Skeletal muscle tissue (tissue), 4 donors: ENCODE results near the gene KCNS1. TPM values are rescaled to one million over a fixed set of nuclear protein-coding genes. Genes with fewer than 3 reads are reported as not detected.

Source experiments
- H3K27ac ChIP-seq: one replicate; pipeline ENCODE4 v1.7.0; 2013; ENCODE audit warnings: mild to moderate bottlenecking, low read depth, low read length, inconsistent platforms
- H3K27me3 ChIP-seq, 3 donors: one replicate each; pipeline ENCODE4 v1.7.0; 2013; ENCODE audit warnings: low read length in 3 of 3; ENCODE audit not compliant: control insufficient read depth in 3 of 3, insufficient read depth in 3 of 3
- H3K36me3 ChIP-seq, 3 donors: one replicate each; pipeline ENCODE4 v1.7.0; 2013; ENCODE audit warnings: low read length in 3 of 3; ENCODE audit not compliant: control insufficient read depth in 3 of 3, insufficient read depth in 3 of 3
- H3K4me1 ChIP-seq, 3 donors: one replicate each; pipeline ENCODE4 v1.7.0; 2013; ENCODE audit warnings: low read length in 3 of 3, mild to moderate bottlenecking in 3 of 3; ENCODE audit not compliant: control insufficient read depth in 3 of 3, insufficient read depth in 3 of 3
- H3K4me3 ChIP-seq, 3 donors: one replicate each; pipeline ENCODE4 v1.7.0; 2013; ENCODE audit warnings: low read length in 3 of 3
- H3K9ac ChIP-seq, 3 donors: one replicate each; pipeline ENCODE4 v1.7.0; 2013; ENCODE audit warnings: low read length in 3 of 3, mild to moderate bottlenecking in 3 of 3, moderate library complexity in 2 of 3, low read depth in 1 of 3
- H3K9me3 ChIP-seq, 3 donors: one replicate each; pipeline ENCODE4 v1.7.0; 2013; ENCODE audit warnings: low read length in 3 of 3; ENCODE audit not compliant: control insufficient read depth in 3 of 3
- total RNA-seq: library from RNA; depleted of rRNA; stranded (reverse); fragments of >200 nt; gene quantifications from one replicate; pipeline ENCODE4 v1.2.3, GENCODE V29; 2014
- donor health status: Osteomylitis.

KCNS1 gene
- total RNA-seq, 1 donor from 2014 or later, result under 0.01 TPM

DNA sequence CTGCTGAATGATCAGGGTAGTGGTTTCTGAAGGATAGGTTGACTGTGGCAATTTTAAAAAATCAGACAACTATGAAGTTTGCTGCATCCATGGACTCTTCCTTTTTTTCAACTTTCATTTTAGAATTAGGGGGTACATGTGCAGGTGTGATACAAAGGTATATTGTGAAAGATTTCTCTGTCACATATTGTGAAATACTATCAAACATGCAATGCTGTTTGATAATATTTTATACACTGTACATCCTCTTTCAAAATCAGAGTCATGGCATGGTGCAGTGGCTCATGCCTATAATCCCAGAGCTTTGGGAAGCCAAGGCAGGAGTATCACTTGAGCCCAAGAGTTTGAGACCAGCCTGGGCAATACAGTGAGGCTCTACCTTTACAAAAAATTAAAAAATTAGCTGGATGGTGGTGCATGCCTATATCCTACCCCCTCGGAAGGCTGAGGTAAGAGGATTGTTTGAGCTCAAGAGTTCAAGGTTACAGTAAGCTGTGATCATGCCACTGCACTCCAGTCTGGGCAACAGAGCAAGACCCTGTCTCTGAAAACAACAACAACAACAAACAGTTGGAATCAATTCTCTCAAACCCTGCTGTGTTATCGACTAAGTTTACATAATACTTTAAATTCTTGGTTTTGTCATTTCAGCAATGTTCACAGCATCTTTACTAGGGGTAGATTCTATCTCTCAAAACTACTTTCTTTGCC lies 18.8 kb upstream of the KCNS1 start:
- Histone ChIP-seq H3K27me3 (peaks cover 8 to 29% (median 26%) of the 10 kb centered on the region in 3 donors), H3K4me3 (no peak overlapping the region), H3K36me3 (no peaks in the 10 kb centered on the region), H3K9ac (no peak overlapping the region), H3K4me1 (no peaks in the 10 kb centered on the region), H3K9me3 (no peaks in the 10 kb centered on the region), H3K27ac (no peak overlapping the region)

DNA sequence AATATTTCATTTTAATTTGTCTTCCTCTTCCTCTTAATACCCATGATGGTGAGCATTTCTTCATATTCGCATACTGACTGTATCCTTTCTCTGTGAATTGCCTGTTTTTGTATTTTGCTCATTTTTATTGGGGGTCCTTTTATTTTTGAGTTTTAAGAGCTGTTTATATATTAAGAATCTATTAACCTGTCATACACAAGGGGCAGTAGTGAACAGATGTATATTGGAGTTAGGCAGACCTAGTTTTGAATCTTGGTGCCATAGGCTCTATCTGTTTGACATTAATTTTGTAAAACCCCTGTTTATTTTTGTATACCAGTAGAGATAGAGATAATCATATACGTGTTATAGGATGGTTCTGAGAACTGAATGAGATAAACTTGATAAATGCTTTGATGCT lies 17.1 kb upstream of the KCNS1 start:
- H3K4me1 ChIP-seq, result no peaks in the 10 kb centered on the region
- no peak overlapping the region for H3K27ac ChIP-seq
- H3K9me3 ChIP-seq, result no peaks in the 10 kb centered on the region
- no peak overlapping the region for H3K4me3 ChIP-seq
- H3K9ac ChIP-seq, result no peak overlapping the region
- peaks cover 10 to 27% (median 23%) of the 10 kb centered on the region in 3 donors for H3K27me3 ChIP-seq
- H3K36me3 ChIP-seq, result no peaks in the 10 kb centered on the region

DNA sequence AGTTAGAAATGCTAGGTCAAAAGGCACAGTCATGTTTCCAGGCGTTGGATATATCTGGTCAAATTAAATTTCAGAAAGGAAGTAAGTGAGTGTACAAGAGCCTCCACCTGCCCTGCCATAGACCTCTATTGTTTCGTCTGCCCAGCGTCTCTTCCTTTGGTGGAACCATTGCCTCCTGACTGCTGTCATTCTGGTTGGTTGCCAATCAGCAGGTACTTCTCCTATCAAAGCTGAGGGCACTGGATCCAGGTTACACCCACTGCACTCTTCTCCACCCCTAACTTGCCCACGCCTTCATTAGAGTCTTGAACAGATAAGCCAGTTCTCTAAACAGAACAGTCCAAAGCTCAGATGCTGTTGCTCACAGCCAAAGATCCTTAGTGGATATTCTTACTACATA lies 16.7 kb upstream of the KCNS1 start:
- Histone ChIP-seq H3K4me1 (no peaks in the 10 kb centered on the region), H3K9me3 (no peaks in the 10 kb centered on the region), H3K4me3 (no peak overlapping the region), H3K27me3 (peaks cover 10 to 27% (median 23%) of the 10 kb centered on the region in 3 donors), H3K27ac (no peak overlapping the region), H3K36me3 (no peaks in the 10 kb centered on the region), H3K9ac (no peak overlapping the region)

DNA sequence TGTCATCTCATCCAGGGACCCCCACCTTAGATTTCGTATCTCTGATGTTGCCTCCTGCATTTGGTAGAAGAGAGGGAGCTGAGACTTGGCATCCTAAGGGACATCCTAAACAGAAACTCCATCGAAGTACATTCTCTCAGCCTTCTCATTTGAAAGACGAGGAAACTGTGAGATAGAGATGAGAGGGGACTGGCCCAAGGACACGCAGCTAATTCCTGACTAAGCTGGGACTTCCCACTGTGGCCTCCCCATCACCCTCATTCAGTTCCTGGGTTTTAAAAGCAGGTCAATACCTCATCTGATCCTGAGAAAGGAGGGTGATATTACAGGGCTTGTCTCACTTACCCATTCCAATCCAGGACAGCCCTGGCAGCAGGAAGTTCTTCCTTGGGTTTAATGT lies 14.9 kb upstream of the KCNS1 start:
- Histone ChIP-seq H3K9ac (no peak overlapping the region), H3K27me3 (peaks cover 10 to 37% (median 28%) of the 10 kb centered on the region in 3 donors), H3K9me3 (no peaks in the 10 kb centered on the region), H3K36me3 (no peaks in the 10 kb centered on the region), H3K27ac (no peak overlapping the region), H3K4me3 (no peak overlapping the region), H3K4me1 (no peaks in the 10 kb centered on the region)

DNA sequence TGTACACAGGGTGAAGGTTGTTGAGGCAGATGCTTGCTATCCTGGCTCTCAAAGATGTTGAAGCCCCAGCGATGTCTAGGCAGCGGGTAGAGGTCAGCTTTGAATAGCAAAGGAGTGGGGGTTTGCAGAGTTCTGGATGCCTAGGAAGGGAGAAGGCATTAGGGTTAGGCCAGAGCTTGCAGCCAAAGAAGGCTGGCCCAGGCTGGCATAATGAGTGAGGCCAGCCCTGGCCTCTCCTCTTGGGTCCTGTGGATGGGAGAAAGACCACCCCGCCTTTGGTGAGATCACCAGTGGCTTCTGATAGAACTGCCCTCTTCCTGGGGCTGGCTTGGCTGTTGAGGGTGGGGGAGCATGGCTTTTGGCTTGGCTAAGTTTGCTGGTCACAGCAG lies 14.5 kb upstream of the KCNS1 start:
- Histone ChIP-seq H3K4me1 (no peaks in the 10 kb centered on the region), H3K36me3 (no peaks in the 10 kb centered on the region), H3K9ac (no peak overlapping the region), H3K27me3 (peaks cover 12 to 41% (median 28%) of the 10 kb centered on the region in 3 donors), H3K27ac (no peak overlapping the region), H3K4me3 (no peak overlapping the region), H3K9me3 (no peaks in the 10 kb centered on the region)

DNA sequence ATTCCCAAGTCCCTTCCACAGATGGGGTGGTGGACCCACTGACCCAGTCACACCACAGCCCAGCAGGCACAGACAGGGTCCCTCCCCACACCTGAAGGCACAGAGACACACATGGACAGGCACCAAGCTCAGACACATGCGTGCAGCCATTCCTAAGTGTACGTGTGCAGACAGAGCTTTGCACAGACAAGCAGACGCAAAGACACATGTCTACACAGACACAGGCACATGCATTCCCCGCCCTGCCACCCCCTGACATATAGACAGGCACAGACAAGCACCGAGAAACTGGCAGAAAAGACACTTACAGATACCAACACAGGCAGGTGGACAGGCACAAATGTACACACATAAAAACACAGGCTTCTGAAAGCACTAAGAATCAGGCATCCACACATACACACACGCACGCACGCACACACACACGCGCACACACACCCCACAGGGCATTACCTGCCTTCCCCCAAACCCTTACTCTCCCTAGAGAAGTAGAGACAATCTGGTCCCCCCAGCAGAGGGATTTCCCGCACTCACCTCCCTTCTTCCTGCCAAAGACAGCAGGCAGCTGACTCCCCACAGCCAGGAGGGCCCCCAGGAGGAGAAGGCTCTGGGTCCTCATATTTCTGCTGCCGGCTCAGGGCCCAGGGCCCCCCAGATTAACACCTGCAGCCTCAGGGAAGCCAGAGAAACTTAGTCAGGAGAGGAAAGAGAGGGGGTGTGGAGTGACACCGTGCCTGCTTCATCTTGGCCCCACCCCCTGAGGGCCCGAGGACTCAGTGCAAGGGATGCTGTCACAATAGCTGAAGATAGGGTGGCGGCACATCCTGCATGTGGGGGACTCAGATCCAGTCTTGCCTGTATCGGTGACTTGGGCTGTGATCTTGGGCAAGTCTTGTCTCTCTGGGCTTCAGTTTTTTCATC lies 13.8 kb upstream of the KCNS1 start, which contains the start of gene WFDC5:
TSS of gene WFDC5 (minus strand) at position 710 of the 921 bp plus-strand sequence. CDS start at position 619, 91 bp downstream.
- Histone ChIP-seq H3K4me1 (no peaks in the 10 kb centered on the region), H3K27me3 (peaks cover 16 to 45% (median 28%) of the 10 kb centered on the region in 3 donors), H3K9ac (no peak within 1 kb of the TSS), H3K36me3 (no peaks in the 10 kb centered on the region), H3K27ac (no peak within 1 kb of the TSS), H3K9me3 (no peaks in the 10 kb centered on the region), H3K4me3 (no peak within 1 kb of the TSS)

DNA sequence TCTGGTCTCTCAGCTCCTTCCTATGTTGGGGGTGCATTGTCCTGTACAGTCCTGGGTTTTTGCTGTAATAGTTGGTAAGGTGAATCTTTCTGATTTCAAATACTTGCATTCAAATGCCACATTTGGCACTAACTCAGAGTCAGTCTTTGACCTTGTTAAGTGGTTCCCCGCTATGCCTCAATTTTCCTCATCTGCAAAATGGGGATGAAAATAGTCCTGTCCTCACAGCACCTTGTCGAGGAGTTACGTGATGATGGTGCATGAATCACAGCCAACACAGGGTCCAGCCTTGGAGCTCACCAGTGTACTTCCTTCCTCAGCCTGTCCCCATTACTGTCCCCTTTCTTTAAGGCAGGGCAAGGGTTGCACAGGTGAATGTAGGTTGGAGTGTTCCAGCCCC lies 12.9 kb upstream of the KCNS1 start:
- H3K27me3 ChIP-seq, result peaks cover 16 to 40% (median 24%) of the 10 kb centered on the region in 3 donors
- no peaks in the 10 kb centered on the region for H3K4me1 ChIP-seq
- H3K4me3 ChIP-seq, result no peak overlapping the region
- H3K9ac ChIP-seq, result no peak overlapping the region
- H3K9me3 ChIP-seq, result no peaks in the 10 kb centered on the region
- no peak overlapping the region for H3K27ac ChIP-seq
- no peaks in the 10 kb centered on the region for H3K36me3 ChIP-seq

DNA sequence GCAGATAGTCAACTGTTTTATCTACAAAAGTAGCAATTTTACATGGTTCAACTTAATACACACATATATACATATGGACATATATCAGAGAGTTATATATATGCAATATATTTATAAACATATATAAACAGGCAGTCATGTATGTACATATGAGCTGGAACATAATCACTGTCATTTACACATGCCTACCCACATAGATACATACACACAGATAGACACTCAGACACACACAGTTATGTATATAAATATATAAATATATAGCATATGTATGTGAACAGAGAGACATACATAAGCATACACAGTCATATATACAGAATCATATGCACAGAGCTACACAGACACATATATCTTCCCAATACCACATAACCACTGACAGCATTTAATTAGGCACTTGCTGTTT lies 11.8 kb upstream of the KCNS1 start:
- peaks cover 0 to 1% (median 0%) of the 10 kb centered on the region in 3 donors for H3K36me3 ChIP-seq
- H3K9me3 ChIP-seq, result no peaks in the 10 kb centered on the region
- no peak overlapping the region for H3K4me3 ChIP-seq
- H3K9ac ChIP-seq, result no peak overlapping the region
- no peak overlapping the region for H3K27ac ChIP-seq
- peaks cover 22 to 42% (median 30%) of the 10 kb centered on the region in 3 donors for H3K27me3 ChIP-seq
- no peaks in the 10 kb centered on the region for H3K4me1 ChIP-seq

DNA sequence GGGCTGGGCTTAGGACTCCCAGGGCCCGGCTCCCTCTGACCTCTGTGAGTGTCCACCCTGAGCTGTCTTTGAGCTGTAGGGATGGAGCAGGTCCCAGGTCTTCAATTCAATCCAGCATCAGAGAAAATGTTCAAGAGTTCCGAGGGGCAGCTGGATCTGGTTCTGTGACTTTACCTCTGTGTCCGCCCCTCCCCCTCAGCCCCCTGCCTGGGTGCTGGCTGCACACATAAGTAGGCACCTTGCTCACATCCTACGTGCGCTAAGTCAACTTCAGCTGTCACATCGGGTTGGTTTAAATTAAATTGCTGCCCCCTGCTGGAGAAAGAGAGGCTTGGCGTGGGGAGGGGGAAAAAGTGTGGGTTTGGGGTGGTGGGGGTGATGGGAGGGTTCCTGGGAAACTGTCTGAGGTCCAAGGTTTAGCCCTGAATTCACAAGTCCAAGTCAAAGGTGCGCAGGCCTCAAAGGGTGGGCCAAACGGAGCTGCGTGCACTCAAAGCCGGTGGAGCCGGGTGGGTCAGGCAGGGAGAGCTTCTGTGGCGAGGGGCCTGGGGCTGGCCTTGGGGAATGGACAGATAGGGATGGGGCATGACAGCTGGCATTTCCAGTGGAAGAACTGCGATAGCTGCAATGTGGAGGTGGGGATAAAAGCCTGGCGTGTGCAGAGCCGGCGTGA lies 11.0 kb upstream of the KCNS1 start:
- Histone ChIP-seq H3K9ac (no peak overlapping the region), H3K36me3 (peaks cover 0 to 1% (median 0%) of the 10 kb centered on the region in 3 donors), H3K4me1 (no peaks in the 10 kb centered on the region), H3K27me3 (peaks cover 23 to 42% (median 30%) of the 10 kb centered on the region in 3 donors), H3K9me3 (no peaks in the 10 kb centered on the region), H3K27ac (no peak overlapping the region), H3K4me3 (no peak overlapping the region)
